Measurements from ENCODE around the gene BCAP29.

The BCAP29 gene

GRCh38 chr7:107544848-107545591, 35.0 kb upstream of the BCAP29 start:
- no peak for DNase-seq
- peaks cover 14% of the 10 kb centered on the region; the same call in 1 of the 2 replicates for H3K36me3 ChIP-seq
- TF ChIP-seq, protein P1, sequence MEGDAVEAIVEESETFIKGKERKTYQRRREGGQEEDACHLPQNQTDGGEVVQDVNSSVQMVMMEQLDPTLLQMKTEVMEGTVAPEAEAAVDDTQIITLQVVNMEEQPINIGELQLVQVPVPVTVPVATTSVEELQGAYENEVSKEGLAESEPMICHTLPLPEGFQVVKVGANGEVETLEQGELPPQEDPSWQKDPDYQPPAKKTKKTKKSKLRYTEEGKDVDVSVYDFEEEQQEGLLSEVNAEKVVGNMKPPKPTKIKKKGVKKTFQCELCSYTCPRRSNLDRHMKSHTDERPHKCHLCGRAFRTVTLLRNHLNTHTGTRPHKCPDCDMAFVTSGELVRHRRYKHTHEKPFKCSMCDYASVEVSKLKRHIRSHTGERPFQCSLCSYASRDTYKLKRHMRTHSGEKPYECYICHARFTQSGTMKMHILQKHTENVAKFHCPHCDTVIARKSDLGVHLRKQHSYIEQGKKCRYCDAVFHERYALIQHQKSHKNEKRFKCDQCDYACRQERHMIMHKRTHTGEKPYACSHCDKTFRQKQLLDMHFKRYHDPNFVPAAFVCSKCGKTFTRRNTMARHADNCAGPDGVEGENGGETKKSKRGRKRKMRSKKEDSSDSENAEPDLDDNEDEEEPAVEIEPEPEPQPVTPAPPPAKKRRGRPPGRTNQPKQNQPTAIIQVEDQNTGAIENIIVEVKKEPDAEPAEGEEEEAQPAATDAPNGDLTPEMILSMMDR (IDR thresholded peaks at IDR 0.05; ENCODE audit: low read depth, low read length): no peak
- no peaks in the 10 kb centered on the region for H3K9me3 ChIP-seq
- H3K27me3 ChIP-seq: no peaks in the 10 kb centered on the region
- no peak overlapping the region for H3K4me3 ChIP-seq (ENCODE audit: low read depth, low read length)
- H3K4me1 ChIP-seq: peaks cover 2% of the 10 kb centered on the region

GRCh38 chr7:107551936-107552335, 28.1 kb upstream of the BCAP29 start:
- Histone ChIP-seq H3K27me3 (no peaks in the 10 kb centered on the region), H3K9me3 (no peaks in the 10 kb centered on the region), H3K4me1 (no peaks in the 10 kb centered on the region), H3K36me3 (peaks cover under 1% of the 10 kb centered on the region), H3K4me3 (ENCODE audit: low read depth, low read length) (no peak overlapping the region)
- TF ChIP-seq, protein P1 (IDR thresholded peaks at IDR 0.05; ENCODE audit: low read depth, low read length): no peak
- DNase-seq: no peak

- Histone ChIP-seq H3K4me3 (ENCODE audit: low read depth, low read length) (no peak overlapping the region), H3K4me1 (no peaks in the 10 kb centered on the region; the same call in 1 of the 2 replicates), H3K9me3 (no peaks in the 10 kb centered on the region), H3K27me3 (no peaks in the 10 kb centered on the region), H3K36me3 (peaks cover 9% of the 10 kb centered on the region)
- TF ChIP-seq, protein P1 (IDR thresholded peaks at IDR 0.05; ENCODE audit: low read depth, low read length): no peak
- no peak for DNase-seq
These were observed 24.2 kb upstream of the BCAP29 start for GRCh38 chr7:107555893-107556292.

DNA sequence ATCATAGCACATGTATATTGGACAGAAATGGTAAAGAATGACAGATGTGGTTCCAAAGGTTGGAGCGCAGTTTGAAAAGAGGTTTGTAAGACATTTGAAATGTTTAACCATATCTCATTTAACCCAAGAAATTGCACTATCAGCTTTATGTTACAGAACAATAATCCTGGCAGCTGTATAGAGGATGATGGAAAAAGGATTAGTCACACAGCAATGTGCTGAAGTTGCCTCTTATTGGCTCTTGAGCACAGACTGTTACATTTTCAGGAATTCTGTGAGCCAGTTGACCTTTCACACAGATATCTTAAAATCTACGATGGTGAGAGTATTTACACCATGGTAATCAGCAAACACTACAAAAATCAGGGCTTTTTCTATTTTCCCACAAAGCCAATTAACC, 20.2 kb upstream of the BCAP29 start:
- H3K27me3 ChIP-seq: no peaks in the 10 kb centered on the region
- DNase-seq: no peak
- peaks cover 3% of the 10 kb centered on the region; the same call in 1 of the 2 replicates for H3K4me1 ChIP-seq
- H3K36me3 ChIP-seq: peaks cover 9% of the 10 kb centered on the region
- no peaks in the 10 kb centered on the region for H3K9me3 ChIP-seq
- H3K4me3 ChIP-seq (ENCODE audit: low read depth, low read length): no peak overlapping the region
- TF ChIP-seq, protein P1 (IDR thresholded peaks at IDR 0.05; ENCODE audit: low read depth, low read length): no peak

DNA sequence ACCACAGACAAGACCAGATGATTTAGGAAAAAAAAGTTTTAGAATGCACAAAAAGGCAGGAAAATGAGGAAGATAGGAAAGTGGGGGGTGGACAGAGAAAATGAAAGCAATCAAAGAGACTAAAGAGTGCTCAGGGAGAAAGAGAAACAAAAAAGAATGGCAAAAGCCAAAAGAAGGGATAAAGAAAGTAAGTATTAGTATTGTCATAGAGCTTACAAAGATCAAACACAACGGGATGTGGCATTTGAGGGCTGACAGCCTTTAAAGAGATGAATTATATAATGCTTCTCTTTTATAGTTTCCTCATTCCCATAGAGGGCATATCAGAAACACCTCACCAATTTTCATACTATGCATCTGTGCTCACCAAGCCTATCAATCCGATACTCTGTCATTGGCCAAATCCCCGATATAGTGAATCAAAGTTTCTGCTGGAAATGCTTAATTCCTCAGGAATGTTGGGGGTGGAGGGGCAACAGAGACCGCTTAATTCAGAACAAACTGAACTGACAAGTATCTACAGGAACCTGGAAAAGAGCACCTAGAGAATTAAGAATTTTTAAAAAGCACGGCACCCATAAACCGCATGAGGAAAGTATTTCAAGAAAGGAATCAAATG, 19.0 kb upstream of the BCAP29 start:
- Histone ChIP-seq H3K4me1 (peaks cover 3% of the 10 kb centered on the region; the same call in 1 of the 2 replicates), H3K36me3 (peaks cover 9% of the 10 kb centered on the region), H3K4me3 (ENCODE audit: low read depth, low read length) (no peak overlapping the region), H3K9me3 (no peaks in the 10 kb centered on the region), H3K27me3 (no peaks in the 10 kb centered on the region)
- TF ChIP-seq, protein P1 (IDR thresholded peaks at IDR 0.05; ENCODE audit: low read depth, low read length): no peak
- no peak for DNase-seq

Measured in BE2C (cell line).